ENCODE results near the gene PEX26. TPM values are rescaled to one million over a fixed set of nuclear protein-coding genes. Genes with fewer than 3 reads are reported as not detected.
"Not testable (repeated sequence)": the region's sequence is repeated elsewhere in the genome, so short reads cannot be mapped to it uniquely, and the experiment has no call there.

PEX26 gene
- total RNA-seq, 4 donors from 2014 or later = 46.4 to 211 (median 93.4) TPM

DNA sequence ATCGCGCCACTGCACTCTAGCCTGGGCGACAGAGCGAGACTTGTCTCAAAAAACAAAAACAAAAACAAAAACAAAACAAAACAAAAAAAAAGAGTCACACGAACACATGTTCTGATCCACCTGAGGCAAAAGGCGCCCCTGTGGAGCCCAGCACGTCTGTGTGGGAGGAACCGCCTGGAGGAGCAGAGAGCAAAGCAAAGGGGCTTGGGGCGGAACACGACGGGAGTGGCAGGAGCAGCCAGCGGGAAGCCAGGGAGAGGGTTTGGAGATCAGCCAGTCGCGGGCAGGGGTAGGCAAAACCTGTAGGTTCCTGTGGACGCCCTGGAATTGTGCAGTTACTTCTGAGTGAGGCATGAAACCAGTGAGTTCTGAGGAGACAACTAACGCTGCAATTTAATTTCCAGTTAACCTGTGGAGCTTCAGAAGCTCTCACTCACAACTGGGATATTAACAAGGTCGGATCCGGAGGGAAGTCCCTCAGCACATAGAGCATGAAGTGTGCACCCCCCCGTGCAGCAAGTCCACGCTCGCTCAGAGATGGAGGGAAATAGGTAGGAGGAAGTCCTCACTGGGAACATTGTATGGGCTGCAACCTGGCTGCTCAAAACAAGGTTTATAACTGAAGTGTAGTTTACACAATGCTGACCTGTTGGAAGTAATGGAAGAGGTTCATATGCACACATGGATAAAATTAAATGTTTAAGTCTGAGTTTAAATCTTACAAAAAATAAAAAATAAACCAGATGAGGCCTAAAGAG is 59.0 kb downstream of the PEX26 start:
- no peak for DNase-seq
- no peaks in the 10 kb centered on the region for H3K9me3 ChIP-seq
- no peak overlapping the region for H3K27ac ChIP-seq
- TF ChIP-seq POLR2A (IDR thresholded peaks at IDR 0.05) (no peak), POLR2AphosphoS5 (IDR thresholded peaks at IDR 0.05) (no peak), CTCF (IDR thresholded peaks at IDR 0.05) (no peak), EP300 (IDR thresholded peaks at IDR 0.05; ENCODE audit: low read depth) (no peak)
- H3K4me3 ChIP-seq = no peak overlapping the region
- 86 to 94% methylated on average over 9 to 21 of the region's 21 CpGs for WGBS, 2 donors (ENCODE audit: low coverage in 1 of 2)
- H3K4me1 ChIP-seq = no peaks in the 10 kb centered on the region
- intact Hi-C loops (cut with DNase I; ENCODE audit: low total_unique reads) (no loop called here), in situ Hi-C loops (cut with MboI; ENCODE audit: low pct_ligation_motif_present in 1 of 4, low pct_unique_long_range_greater_than_20kb in 1 of 4, low sequenced_read_pairs in 3 of 4) (no loop called here)
- H3K36me3 ChIP-seq = no peaks in the 10 kb centered on the region
- no peaks in the 10 kb centered on the region for H3K27me3 ChIP-seq

DNA sequence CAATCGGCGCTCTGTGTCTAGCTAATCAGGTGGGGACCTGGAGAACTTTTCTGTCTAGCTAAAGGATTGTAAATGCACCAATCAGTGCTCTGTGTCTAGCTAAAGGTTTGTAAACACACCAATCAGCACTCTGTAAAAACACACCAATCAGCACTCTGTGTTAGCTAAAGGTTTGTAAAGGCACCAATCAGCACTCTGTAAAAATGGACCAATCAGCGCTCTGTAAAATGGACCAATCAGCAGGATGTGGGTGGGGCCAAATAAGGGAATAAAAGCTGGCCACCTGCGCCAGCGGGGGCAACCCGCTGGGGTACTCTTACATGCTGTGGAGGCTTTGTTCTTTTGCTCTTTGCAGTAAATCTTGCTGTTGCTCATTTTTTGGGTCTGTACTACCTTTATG is 63.2 kb downstream of the PEX26 start:
- in situ Hi-C loops (cut with MboI; ENCODE audit: low pct_ligation_motif_present in 1 of 4, low pct_unique_long_range_greater_than_20kb in 1 of 4, low sequenced_read_pairs in 3 of 4); H3K36me3 ChIP-seq: not testable (repeated sequence)

DNA sequence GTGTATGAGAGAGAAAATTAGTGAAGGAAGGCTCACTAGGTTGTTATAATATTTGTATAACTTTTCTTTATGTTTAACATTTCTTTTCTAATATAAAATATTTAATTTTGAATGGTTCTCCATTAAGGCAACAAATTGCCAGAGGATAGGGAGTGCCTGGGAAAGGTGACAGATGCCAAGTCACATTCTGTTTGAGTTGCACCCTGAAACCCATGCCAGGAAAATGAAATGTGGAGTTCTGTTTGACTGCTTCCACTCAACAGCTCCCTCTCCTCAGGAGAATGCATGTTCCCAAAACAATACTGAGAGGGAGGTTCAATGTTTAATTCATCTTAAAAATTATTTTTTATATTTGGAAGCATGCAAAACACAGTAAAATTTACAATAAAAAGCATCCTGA is 66.3 kb downstream of the PEX26 start:
- no peak for TF ChIP-seq POLR2AphosphoS5 (IDR thresholded peaks at IDR 0.05)
- TF ChIP-seq POLR2A (IDR thresholded peaks at IDR 0.05) = no peak
- TF ChIP-seq CTCF (IDR thresholded peaks at IDR 0.05) = no peak
- TF ChIP-seq EP300 (IDR thresholded peaks at IDR 0.05; ENCODE audit: low read depth) = no peak
- H3K9me3 ChIP-seq = no peaks in the 10 kb centered on the region
- no peak overlapping the region for H3K27ac ChIP-seq
- H3K4me3 ChIP-seq = no peak overlapping the region
- no peaks in the 10 kb centered on the region for H3K27me3 ChIP-seq
- no peaks in the 10 kb centered on the region for H3K36me3 ChIP-seq
- intact Hi-C loops (cut with DNase I; ENCODE audit: low total_unique reads) (no loop called here), in situ Hi-C loops (cut with MboI; ENCODE audit: low pct_ligation_motif_present in 1 of 4, low pct_unique_long_range_greater_than_20kb in 1 of 4, low sequenced_read_pairs in 3 of 4) (no loop called here)
- peaks cover 0 to 4% (median 2%) of the 10 kb centered on the region in 4 donors for H3K4me1 ChIP-seq
- DNase-seq = no peak

More for the DNA sequence above, 63.2 kb downstream of the PEX26 start:
- DNase-seq; H3K4me1 ChIP-seq; H3K27ac ChIP-seq; H3K9me3 ChIP-seq; intact Hi-C loops (cut with DNase I; ENCODE audit: low total_unique reads); H3K4me3 ChIP-seq; H3K27me3 ChIP-seq: not testable (repeated sequence)
- 83 to 99% methylated on average over 2 to 6 of the region's 6 CpGs for WGBS, 2 donors (ENCODE audit: low coverage in 1 of 2)

GRCh38 chr22:18145676-18146388 is 68.0 kb downstream of the PEX26 start:
- DNase-seq = no peak
- H3K4me3 ChIP-seq = no peak overlapping the region
- WGBS, 2 donors (ENCODE audit: low coverage in 1 of 2) = 89 to 92% methylated on average over 9 to 23 of the region's 23 CpGs
- TF ChIP-seq EP300 (IDR thresholded peaks at IDR 0.05; ENCODE audit: low read depth) = no peak
- no peak for TF ChIP-seq POLR2AphosphoS5 (IDR thresholded peaks at IDR 0.05)
- no peak for TF ChIP-seq POLR2A (IDR thresholded peaks at IDR 0.05)
- no peak for TF ChIP-seq CTCF (IDR thresholded peaks at IDR 0.05)
- H3K4me1 ChIP-seq = peaks cover 0 to 14% (median 9%) of the 10 kb centered on the region in 4 donors
- H3K27ac ChIP-seq = no peak overlapping the region
- no peaks in the 10 kb centered on the region for H3K9me3 ChIP-seq
- in situ Hi-C loops (cut with MboI; ENCODE audit: low pct_ligation_motif_present in 1 of 4, low pct_unique_long_range_greater_than_20kb in 1 of 4, low sequenced_read_pairs in 3 of 4) = no loop called here
- H3K27me3 ChIP-seq = no peaks in the 10 kb centered on the region
- intact Hi-C loops (cut with DNase I; ENCODE audit: low total_unique reads) = no loop called here
- H3K36me3 ChIP-seq = no peaks in the 10 kb centered on the region

Measured in transverse colon (tissue), 4 donors.